Hematopoietic multipotent progenitor cell treated with erythropoietin and hydrocortisone succinate and interleukin-3 and kit ligand, for 6 days (in vitro differentiated cells): ENCODE data around the gene PARP1.
"Not testable (repeated sequence)": the region's sequence is repeated elsewhere in the genome, so short reads cannot be mapped to it uniquely, and the experiment has no call there.

Experiments used
- DNase-seq: peaks from one replicate; pipeline ENCODE4 v3.0.0-alpha.2; 2015

The PARP1 gene

GRCh38 chr1:226407497-226408284, at the start of gene PARP1:
Gene PARP1 (minus strand): TSS chr1:226408093. CDS start chr1:226407929, 164 bp downstream.
- peak; percentile 97 for DNase-seq

GRCh38 chr1:226457307-226457712, 49.4 kb upstream of the PARP1 start:
- peak; percentile 58 for DNase-seq

- DNase-seq = no peak
These were observed 48.0 kb upstream of the PARP1 start for GRCh38 chr1:226455843-226456242.

GRCh38 chr1:226454349-226454748, 46.5 kb upstream of the PARP1 start:
- no peak for DNase-seq

GRCh38 chr1:226453015-226453704, 45.3 kb upstream of the PARP1 start:
- no peak for DNase-seq

GRCh38 chr1:226450688-226451087, 42.8 kb upstream of the PARP1 start:
- no peak for DNase-seq

- no peak for DNase-seq
These were observed 41.9 kb upstream of the PARP1 start for GRCh38 chr1:226449823-226450222.

- DNase-seq = no peak
These were observed 40.2 kb upstream of the PARP1 start for GRCh38 chr1:226447932-226448665.

- no peak for DNase-seq
These were observed 38.2 kb upstream of the PARP1 start for GRCh38 chr1:226446094-226446493.

GRCh38 chr1:226444901-226445300, 37.0 kb upstream of the PARP1 start:
- DNase-seq = no peak

- no peak for DNase-seq
These were observed 35.5 kb upstream of the PARP1 start for GRCh38 chr1:226443439-226443838.

GRCh38 chr1:226443033-226443432, 35.1 kb upstream of the PARP1 start:
- no peak for DNase-seq

- DNase-seq = no peak
These were observed 33.7 kb upstream of the PARP1 start for GRCh38 chr1:226441629-226442028.

- DNase-seq = no peak
These were observed 32.6 kb upstream of the PARP1 start for GRCh38 chr1:226440512-226440911.

- DNase-seq = peak; percentile 79
These were observed 30.1 kb upstream of the PARP1 start for GRCh38 chr1:226438007-226438406.

GRCh38 chr1:226436855-226437491, 29.1 kb upstream of the PARP1 start:
- DNase-seq = no peak

- no peak for DNase-seq
These were observed 28.6 kb upstream of the PARP1 start for GRCh38 chr1:226436472-226436854.

GRCh38 chr1:226433341-226433720, 25.4 kb upstream of the PARP1 start:
- DNase-seq = no peak

- no peak for DNase-seq
These were observed 24.9 kb upstream of the PARP1 start for GRCh38 chr1:226432586-226433340.

GRCh38 chr1:226431898-226432297, 24.0 kb upstream of the PARP1 start:
- not testable (repeated sequence) for DNase-seq

GRCh38 chr1:226429858-226430715, 22.2 kb upstream of the PARP1 start:
- DNase-seq = no peak
